CD1c-positive myeloid dendritic cell (primary cell): ENCODE measurements around the gene RASIP1.
"Not testable (repeated sequence)": the region's sequence is repeated elsewhere in the genome, so short reads cannot be mapped to it uniquely, and the experiment has no call there.

Source experiments
- DNase-seq: peaks from one replicate; pipeline ENCODE4 v3.0.0-alpha.2; 2016; ENCODE audit errors: extremely low spot score

The RASIP1 gene, protein sequence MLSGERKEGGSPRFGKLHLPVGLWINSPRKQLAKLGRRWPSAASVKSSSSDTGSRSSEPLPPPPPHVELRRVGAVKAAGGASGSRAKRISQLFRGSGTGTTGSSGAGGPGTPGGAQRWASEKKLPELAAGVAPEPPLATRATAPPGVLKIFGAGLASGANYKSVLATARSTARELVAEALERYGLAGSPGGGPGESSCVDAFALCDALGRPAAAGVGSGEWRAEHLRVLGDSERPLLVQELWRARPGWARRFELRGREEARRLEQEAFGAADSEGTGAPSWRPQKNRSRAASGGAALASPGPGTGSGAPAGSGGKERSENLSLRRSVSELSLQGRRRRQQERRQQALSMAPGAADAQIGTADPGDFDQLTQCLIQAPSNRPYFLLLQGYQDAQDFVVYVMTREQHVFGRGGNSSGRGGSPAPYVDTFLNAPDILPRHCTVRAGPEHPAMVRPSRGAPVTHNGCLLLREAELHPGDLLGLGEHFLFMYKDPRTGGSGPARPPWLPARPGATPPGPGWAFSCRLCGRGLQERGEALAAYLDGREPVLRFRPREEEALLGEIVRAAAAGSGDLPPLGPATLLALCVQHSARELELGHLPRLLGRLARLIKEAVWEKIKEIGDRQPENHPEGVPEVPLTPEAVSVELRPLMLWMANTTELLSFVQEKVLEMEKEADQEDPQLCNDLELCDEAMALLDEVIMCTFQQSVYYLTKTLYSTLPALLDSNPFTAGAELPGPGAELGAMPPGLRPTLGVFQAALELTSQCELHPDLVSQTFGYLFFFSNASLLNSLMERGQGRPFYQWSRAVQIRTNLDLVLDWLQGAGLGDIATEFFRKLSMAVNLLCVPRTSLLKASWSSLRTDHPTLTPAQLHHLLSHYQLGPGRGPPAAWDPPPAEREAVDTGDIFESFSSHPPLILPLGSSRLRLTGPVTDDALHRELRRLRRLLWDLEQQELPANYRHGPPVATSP

DNA sequence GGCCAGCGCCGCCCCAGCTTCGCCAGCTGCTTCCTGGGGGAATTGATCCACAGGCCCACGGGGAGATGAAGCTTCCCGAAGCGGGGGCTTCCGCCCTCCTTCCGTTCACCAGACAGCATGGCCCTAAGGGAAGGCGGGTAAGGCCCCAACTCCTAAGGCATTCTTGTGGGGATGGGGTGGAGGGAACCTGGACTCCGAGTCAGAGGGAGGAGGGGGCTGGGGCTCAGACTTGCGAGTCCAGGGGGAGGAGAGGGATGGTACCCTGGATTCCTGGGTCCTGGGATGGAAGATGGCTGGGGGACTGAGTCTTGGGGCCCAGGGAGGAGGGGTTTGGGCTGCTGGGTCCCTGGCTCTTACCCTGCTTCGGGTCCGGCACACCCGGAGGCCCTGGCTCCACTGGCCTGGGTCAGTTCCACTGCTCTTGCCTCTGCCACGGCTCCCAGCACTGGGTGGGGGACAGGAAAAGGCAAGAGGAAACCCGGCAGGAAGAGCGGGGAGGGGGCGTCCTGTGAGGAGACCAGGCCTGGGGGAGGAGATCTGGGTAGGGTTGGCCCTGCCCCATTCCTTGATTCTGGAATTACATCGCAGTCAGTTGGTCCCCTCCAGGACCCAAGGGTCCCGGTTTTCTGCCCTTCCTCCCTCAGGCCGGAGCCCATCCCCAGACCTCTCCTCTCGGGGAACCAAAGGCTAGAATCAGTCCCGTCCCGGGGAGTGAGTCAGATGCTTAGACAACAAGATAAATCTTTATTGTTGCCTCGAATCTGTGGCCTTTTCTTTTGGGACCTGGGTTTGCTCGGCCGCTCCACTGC, at the start of gene RASIP1:
Gene RASIP1, minus strand, starts transcription at position 447 of the 809 bp plus-strand sequence. Its CDS starts 328 bp downstream, at position 119.
- DNase-seq, result no peak

DNA sequence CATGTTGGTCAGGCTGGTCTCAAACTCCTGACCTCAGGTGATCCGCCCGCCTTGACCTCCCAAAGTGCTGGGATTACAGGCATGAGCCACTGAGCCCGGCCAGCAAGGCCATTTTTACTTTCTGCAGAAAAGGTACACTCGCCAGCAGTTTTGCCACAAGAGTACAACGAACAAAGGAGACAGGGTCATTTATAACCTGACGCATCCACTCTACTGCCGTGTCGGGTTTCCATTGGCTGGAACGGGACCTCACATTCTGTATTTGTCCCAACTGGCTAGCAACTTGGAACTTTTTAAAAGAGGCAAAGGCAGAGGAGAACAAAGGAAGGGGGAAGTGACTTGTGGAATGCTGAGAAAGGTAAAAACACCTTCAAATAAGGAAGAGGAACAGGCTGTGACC, 46.9 kb upstream of the RASIP1 start:
- DNase-seq, result not testable (repeated sequence)

DNA sequence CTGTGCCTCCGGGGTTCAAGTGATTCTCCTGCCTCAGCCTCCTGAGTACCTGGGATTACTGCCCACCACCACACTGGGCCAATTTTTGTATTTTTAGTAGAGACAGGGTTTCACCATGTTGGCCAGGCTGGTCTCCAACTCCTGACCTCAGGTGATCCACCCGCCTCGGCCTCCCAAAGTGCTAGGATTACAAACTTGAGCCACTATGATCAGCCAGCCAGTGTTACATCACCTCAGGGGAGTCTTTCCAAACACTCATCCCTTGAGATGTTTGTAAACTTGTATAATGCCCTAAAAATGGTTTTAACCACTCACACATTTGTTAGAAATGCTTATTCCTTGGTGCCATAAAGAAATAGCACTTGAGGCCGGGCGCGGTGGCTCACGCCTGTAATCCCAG, 46.0 kb upstream of the RASIP1 start:
- not testable (repeated sequence) for DNase-seq

DNA sequence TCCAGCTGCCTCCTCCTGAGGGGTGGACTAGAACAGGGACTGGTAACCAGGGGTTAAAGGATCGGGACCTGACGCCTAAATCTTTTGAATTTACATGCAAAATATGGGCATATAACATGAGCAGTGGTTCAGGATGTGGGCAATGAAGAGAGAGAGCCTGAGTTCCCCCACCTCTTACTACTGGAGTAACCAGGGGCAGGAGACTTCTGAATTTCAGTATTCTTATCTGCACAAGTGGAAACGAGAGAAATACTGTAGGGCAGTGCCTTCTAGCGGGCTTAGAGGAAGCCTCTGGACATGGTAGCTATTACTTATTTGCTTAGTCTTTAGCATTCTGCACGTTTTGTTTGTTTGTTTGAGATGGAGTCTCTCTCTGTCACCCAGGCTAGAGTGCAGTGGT, 44.1 kb upstream of the RASIP1 start:
- DNase-seq, result no peak

DNA sequence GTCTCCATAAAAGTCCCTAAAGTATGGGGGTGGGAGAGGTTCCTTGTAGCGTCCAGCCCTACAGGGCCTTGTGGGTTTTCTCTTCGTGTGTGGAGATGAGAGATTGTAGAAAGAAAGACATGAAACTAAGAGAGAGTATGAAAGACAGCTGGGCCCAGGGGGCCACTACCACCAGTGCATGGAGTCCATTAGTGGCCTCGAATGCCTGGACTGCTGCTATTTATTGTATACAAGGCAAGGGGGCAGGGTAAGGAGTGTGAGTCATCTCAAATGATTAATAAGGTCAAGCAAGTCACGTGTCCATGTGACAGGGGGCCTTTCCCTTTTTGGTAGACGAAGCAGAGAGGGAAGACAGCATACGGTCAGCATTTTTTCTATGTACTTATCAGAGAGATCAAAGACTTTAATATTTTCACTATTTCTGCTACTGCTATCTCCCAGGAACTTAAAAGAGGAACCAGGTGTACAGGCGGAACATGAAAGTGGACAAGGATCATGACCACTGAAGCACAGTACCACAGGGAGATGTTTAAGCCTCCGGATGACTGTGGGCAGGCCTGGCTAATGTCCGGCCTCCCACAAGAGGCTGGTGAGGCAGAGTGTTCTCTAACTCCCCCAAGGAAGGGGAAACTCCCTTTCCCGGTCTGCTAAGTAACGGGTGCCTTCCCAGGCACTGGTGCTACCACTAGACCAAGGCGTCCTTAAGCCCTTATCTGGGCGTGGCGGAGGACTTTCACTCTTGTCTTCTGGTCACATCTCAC, 40.4 kb upstream of the RASIP1 start:
- DNase-seq, result peak; percentile 88

DNA sequence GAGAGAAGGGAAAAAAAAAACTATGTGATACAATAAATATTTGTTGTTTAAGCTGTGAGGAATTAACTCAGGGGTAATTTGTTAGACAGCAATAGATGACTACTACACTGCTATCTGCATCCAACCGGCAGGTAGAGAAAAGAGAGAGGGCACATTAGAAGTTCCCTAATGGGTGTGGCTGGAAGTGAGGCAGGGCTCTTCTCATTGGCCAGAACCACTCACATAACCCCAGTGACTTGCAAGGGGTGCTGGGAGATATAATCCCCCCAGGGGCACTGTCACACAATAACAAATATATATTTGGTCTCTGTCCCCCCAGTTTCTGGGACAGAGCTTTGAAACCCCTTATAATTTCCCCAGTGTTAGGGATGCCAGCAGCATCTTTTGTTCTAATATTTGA, 39.2 kb upstream of the RASIP1 start:
- DNase-seq, result no peak

DNA sequence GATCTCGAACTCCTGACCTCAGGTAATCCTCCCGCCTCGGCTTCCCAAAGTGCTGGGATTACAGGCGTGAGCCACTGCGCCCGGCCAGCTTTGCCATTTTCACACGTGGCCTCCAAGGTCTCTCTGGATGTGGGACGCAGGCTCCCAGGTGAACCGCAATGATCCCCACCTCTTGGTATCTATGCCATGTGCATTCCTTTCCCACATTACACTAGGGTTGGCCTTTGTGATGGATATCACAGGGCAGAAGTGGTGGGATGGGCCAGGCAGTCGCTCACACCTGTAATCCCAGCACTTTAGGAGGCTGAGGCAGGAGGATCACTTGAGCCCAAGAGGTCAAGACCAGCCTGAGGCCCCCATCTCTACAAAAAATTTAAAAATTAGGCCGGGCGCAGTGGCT, 37.3 kb upstream of the RASIP1 start:
- no peak for DNase-seq

DNA sequence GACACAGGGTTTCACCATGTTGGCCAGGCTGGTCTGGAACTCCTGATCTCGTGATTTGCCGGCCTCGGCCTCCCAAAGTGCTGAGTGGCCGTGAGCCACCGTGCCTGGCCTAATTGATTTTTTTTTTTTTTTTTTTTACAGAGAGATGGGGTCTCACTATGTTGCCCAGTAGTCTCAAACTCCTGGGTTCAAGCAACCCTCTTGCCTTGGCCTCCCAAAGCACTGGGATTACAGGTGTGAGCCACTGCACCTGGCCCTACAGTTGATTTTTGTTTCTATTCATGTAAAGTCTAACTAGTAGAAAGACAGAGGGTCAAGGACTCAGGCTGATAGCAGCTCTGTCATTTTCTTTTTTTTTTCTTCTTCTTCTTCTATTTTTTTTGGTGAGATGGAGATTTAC, 36.7 kb upstream of the RASIP1 start:
- DNase-seq, result no peak

DNA sequence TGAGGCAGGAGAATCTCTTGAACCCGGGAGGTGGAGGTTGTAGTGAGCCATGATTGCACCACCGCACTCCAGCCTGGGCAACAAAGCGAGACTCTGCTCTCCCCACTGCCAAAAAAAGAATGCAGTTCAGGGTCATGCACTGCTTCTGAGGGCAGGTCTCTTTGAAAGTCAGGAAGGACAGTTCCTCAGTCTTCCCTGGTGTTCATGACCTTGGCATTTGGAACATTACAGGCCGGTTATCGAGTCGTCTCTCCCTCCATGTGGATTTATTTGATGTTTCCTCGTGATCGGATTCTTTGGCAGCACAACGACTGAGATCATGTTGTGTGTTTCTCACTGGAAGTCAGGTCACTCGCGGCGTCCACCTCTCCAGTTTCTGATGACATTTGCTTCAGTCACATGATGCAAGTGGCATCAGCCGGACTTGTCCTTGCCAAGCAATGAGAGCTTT, 32.1 kb upstream of the RASIP1 start:
- no peak for DNase-seq

DNA sequence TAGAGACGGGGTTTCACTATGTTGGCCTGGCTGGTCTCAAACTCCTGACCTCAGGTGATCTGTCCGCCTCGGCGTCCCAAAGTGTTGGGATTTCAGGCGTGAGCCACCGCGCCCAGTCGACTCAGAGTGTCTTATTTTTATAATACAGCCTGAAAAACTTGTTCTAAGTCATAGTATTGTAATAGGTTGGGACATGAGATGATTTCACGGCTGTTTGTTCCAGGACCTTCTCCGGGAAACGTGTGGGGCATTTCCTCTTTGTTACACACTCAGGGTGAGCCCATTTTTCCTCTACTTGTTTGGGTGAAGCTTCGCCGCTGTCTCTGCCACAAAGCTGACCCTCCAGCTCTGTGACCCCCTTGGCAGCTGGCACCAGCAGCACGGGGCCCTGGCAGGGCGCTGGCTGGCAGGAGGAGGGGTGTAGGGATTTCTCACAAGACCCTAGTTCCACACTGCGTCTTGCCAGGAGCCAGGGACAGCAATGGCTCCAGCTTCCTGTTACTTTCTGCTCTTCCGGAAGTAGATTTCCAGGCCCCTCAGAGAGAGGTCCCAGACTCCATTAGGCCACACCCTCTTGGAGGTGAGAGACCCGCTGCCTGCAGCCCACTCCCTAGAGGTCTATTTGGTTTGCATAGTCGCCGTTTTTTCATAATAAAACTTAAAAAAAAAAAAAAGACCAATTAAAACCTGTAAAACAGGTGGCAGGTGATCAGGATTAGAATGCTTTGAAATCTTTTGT, 30.5 kb upstream of the RASIP1 start:
- DNase-seq, result no peak

DNA sequence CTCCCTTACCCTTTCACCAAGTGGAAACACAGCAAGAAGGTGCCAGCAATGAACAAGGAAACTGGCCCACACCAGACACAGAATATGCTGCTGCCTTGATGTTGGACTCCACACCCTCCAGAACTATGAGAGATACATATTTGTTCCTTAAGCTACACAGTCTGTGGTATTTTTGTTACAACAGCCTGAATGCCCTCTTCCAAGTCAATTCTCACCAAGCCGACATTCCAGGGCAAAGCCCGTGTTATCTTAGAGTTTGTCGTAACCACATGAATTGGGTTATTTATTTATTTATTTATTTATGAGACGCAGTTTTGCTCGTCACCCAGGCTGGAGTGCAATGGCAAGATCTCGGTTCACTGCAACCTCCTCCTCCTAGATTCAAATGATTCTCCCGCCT, 29.9 kb upstream of the RASIP1 start:
- DNase-seq, result no peak

DNA sequence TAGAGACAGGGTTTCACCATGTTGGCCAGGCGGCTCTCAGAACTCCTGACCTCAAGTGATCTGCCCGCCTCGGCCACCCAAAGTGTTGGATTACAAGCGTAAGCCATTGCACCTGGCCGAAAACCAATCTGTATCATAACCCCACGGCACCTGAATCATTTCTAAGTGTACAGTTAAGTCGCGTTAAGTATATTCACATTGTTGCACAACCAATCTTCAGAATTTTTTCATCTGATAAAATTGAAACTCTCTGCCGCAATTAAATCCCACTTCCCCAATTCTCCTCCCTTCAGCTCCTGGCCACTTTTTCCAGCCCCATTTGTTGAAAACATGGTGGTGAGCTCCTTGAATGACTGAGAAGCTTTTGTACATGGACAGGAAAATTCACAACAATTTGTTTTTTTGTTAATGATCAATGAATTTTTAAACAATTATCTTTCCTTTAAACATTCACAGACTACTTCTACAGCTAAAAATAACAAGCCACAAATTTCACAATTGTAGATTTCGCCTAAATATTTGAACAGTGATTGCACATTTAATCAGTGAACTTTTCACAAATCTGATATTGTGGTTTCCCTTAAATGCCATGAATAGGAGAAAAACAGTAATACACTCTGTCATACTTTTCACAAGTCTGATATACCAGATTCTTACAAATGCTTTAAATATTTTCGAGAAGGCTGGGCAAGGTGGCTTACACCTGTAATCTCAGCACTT, 28.7 kb upstream of the RASIP1 start:
- peak; percentile 57 for DNase-seq

DNA sequence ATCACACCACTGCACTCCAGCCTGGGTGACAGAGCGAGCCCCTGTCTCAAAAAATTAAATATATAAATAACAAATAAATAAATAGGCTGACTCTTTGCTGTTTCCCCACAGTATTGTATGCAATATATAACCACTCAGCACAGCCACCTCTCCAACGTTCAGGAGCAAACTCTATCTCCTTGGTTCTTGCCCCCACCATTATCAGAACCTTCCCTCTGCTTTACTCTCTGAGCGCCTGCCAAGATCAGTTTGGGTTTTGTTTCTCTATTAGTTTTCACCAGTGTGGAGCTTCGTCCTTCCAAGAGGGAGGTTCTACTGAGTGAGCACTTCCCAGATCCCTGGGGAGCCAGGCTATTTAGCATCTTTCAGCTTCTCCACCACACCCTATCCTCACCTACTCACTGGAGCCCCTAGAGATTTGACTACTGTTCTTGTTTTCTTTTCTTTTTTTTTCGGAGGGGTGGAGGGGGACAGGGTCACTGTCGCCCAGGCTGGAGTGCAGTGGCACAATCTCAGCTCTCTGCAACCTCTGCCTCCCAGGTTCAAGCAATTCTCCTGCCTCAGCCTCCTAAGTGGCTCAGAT, 27.9 kb upstream of the RASIP1 start:
- DNase-seq, result not testable (repeated sequence)

DNA sequence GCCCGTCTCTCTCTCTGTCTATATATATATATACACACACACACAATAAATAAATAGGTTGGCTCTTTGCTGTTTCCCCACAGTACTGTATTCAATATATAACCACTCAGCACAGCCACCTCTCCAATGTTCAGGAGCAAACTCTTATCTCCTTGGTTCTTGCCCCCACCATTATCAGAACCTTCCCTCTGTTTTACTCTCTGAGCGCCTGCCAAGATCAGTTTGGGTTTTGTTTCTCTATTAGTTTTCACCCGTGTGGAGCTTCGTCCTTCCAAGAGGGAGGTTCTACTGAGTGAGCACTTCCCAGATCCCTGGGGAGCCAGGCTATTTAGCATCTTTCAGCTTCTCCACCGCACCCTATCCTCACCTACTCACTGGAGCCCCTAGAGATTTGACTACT, 25.4 kb upstream of the RASIP1 start:
- DNase-seq, result not testable (repeated sequence)

DNA sequence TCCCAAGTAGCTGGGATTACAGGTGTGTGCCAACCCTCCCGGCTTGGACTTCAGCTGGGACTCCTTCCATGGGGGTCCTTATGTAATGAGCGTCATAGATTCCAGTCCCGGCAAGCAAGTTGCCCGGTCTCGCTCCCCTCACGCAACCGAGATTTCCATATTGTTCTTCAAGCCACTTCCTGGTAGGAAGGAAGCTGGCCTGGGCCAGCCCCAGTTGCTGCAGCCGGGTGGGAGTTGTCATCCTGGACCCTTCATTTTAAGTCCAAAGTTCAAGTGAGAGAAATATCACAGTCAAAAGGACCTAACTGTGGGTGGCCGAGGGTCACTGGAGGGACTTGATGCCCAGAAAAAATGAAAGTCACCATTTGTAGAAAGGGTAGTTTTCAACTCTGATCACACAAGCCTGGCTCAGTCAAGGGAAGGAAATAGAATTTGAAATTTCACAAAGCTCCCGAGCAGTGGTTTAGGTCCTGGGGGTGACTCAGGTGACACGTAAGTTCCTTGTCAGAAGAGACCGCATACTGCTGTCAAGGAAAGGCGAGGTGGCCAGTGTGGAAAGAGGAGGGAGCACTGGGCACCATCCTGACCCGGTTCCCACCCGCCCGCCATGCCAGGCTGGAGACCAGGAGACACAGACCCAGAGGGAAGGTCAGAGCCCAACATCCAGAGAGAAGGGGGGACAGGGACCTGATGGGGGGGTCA, 20.2 kb upstream of the RASIP1 start:
- peak; percentile 22 for DNase-seq

DNA sequence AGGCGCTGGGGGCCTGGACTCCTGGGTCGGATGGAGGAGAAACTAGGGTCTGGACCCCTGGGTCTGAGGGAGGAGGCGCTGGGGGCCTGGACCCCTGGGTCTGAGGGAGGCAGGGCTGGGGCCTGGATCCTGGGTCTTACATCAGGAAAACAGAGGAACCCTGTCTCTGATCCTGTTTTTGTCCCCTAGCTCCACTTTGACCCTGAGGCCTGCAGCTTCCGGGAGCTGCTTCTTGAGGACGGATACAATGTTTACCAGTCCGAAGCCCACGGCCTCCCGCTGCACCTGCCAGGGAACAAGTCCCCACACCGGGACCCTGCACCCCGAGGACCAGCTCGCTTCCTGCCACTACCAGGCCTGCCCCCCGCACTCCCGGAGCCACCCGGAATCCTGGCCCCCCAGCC, 17.3 kb upstream of the RASIP1 start:
- no peak for DNase-seq

DNA sequence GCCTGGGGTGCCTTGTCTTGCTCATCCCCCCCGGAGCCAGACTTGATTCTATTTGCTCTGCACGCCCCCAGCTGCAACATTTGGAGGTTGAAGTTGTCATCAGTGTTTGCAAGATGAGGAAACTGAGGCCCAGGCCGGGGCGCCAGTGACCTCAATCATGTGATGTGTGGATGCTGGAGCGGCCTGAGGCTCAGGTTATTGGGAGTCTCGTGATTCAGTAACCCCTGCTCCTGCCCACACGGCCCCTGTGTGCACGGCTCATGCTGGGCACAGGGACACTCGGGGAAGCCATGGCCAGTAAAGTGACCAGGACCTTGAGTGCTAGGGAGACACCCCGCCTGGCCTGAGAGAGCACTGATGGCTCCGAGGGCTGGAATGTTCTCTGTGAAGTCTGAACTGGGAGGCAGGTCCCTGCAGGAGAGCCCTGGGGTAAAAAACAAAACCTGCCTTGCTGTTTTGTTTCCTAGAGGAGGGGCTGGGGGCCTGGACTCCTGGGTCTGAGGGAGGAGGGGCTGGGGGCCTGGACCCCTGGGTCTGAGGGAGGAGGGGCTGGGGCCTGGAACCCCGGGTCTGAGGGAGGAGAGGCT, 16.8 kb upstream of the RASIP1 start:
- DNase-seq, result no peak

DNA sequence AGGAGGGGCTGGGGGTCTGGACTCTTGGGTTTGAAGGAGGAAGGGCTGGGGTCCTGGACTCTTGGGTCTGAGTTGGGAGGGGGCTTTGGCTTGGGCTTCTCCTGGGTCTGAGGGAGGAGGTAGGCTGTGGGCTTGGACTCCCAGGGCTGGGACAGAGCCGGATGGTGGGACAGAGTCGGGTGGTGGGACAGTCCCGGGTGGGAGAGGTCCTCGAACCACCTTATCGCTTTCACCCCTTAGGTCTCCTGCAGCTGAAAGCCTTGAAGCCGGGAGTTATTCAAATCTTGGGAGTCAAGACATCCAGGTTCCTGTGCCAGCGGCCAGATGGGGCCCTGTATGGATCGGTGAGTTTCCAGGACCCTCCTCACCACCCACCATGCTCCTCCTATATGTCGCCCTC, 16.3 kb upstream of the RASIP1 start:
- no peak for DNase-seq
